ENCODE data around the gene UNC93B1. TPM values are rescaled to one million over a fixed set of nuclear protein-coding genes. Genes with fewer than 3 reads are reported as not detected.

The UNC93B1 gene
- polyA plus RNA-seq, 2 of the 4 experiments (the other 2 are of a cell fraction) = 49.4 to 51.2 TPM

DNA sequence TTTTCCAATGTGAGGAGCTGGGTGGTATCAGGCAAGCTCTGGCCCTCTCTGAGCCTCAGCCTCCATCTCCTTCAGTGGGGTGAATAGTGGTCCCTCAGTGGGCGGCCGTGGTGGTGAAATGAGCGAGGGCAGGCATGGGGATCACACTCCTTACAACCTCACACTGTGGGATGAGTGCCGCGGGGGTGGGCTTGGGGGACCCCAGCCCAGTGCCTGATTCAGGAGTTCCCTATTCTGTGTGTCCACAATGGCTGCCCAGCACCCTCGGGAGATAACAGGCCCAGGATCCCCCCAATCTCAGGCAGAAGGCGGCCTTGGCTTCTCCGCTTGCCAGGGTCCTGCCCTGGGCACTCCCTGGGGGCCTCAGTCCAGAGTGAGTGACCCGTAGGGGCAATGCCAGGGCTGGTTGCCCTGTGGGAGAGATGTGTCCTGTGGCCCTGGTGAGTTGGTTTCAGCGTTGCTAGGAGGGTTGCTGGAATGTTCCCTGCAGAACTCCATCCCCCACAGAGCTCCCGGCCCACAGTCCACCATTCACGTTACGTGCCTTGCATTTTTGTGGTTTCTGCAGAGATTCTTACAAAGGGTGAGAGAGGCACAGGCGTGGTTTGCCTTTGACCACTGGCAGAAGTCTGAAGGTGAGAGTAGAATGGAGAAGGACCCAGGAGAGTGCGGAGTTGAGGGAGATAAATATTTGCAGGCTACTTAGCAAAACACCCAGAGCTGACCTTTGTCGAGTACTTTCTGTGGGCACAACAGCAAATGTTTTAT is 9.1 kb upstream of the UNC93B1 start (continued):
- TF ChIP-seq RNF2 (IDR thresholded peaks at IDR 0.05; ENCODE audit: borderline replicate concordance, low read depth) (no peak), JUN (IDR thresholded peaks at IDR 0.05) (peak; percentile 61 to 68; a peak in 2 of 5 replicates), CHD2 (IDR thresholded peaks at IDR 0.05; ENCODE audit: low read length, partially characterized antibody) (peak; percentile 50), EHMT2 (IDR thresholded peaks at IDR 0.05; ENCODE audit: low read depth) (no peak), RARB (CRISPR knock-in tag; IDR thresholded peaks at IDR 0.05) (peak; percentile 81; the same call in 1 of the 2 replicates), TP53 (CRISPR knock-in tag; IDR thresholded peaks at IDR 0.05) (peak; percentile 31; the same call in 1 of the 2 replicates), HMGXB4 (CRISPR knock-in tag; IDR thresholded peaks at IDR 0.05; ENCODE audit: borderline replicate concordance) (peak; percentile 4; the same call in 1 of the 2 replicates), ZNF302 (CRISPR knock-in tag; IDR thresholded peaks at IDR 0.05) (no peak), HOXB13 (CRISPR knock-in tag; IDR thresholded peaks at IDR 0.05; ENCODE audit: low read depth) (peak; percentile 89), ZFP36 (IDR thresholded peaks at IDR 0.05; ENCODE audit: borderline replicate concordance, partially characterized antibody) (peak; percentile 81), KDM1A (IDR thresholded peaks at IDR 0.05; ENCODE audit: low read depth) (no peak), NFE2L2 (conservative IDR thresholded peaks at IDR 0.05; ENCODE audit: low read length) (0 out of 2 replicates have a peak, but pooled peaks have one; percentile 4), MAFK (IDR thresholded peaks at IDR 0.05; ENCODE audit: partially characterized antibody) (peak; percentile 1), FOXS1 (CRISPR knock-in tag; IDR thresholded peaks at IDR 0.05) (peak; percentile 66; the same call in 1 of the 2 replicates), PHF8 (IDR thresholded peaks at IDR 0.05; ENCODE audit: borderline replicate concordance, low read depth) (no peak), JUNB (IDR thresholded peaks at IDR 0.05) (no peak; the same call in 1 of the 2 replicates), CBX8 (IDR thresholded peaks at IDR 0.05) (no peak), ESRRA (IDR thresholded peaks at IDR 0.05; ENCODE audit: borderline replicate concordance, low read length) (peak; percentile 40), HES2 (IDR thresholded peaks at IDR 0.05) (no peak), GATA3 (IDR thresholded peaks at IDR 0.05; ENCODE audit: borderline replicate concordance) (peak; percentile 91), KDM5A (IDR thresholded peaks at IDR 0.05) (no peak), HOXA7 (CRISPR knock-in tag; IDR thresholded peaks at IDR 0.05) (0 out of 2 replicates have a peak, but pooled peaks have one; percentile 19), CBX2 (IDR thresholded peaks at IDR 0.05; ENCODE audit: borderline replicate concordance, low read depth) (no peak), SREBF2 (IDR thresholded peaks at IDR 0.05) (no peak), MYC (IDR thresholded peaks at IDR 0.05; ENCODE audit: borderline replicate concordance, low read length) (peak; percentile 78), FOSL2 (IDR thresholded peaks at IDR 0.05) (no peak), FOSL2 (CRISPR knock-in tag; IDR thresholded peaks at IDR 0.05) (peak; percentile 50), CTCF (IDR thresholded peaks at IDR 0.05) (no peak), HEYL (CRISPR knock-in tag; IDR thresholded peaks at IDR 0.05) (peak; percentile 15), CEBPB (IDR thresholded peaks at IDR 0.05) (no peak; a peak in 2 of 4 replicates)
- TF ChIP-seq, protein P1, sequence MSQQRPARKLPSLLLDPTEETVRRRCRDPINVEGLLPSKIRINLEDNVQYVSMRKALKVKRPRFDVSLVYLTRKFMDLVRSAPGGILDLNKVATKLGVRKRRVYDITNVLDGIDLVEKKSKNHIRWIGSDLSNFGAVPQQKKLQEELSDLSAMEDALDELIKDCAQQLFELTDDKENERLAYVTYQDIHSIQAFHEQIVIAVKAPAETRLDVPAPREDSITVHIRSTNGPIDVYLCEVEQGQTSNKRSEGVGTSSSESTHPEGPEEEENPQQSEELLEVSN (IDR thresholded peaks at IDR 0.05; ENCODE audit: borderline replicate concordance, low read depth) = peak; percentile 63; the same call in 1 of the 2 replicates
- TF ChIP-seq, protein P2, sequence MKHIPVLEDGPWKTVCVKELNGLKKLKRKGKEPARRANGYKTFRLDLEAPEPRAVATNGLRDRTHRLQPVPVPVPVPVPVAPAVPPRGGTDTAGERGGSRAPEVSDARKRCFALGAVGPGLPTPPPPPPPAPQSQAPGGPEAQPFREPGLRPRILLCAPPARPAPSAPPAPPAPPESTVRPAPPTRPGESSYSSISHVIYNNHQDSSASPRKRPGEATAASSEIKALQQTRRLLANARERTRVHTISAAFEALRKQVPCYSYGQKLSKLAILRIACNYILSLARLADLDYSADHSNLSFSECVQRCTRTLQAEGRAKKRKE (CRISPR knock-in tag; IDR thresholded peaks at IDR 0.05; ENCODE audit: low read depth) = no peak; the same call in 1 of the 2 replicates
- TF ChIP-seq, protein P3, sequence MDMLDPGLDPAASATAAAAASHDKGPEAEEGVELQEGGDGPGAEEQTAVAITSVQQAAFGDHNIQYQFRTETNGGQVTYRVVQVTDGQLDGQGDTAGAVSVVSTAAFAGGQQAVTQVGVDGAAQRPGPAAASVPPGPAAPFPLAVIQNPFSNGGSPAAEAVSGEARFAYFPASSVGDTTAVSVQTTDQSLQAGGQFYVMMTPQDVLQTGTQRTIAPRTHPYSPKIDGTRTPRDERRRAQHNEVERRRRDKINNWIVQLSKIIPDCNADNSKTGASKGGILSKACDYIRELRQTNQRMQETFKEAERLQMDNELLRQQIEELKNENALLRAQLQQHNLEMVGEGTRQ (IDR thresholded peaks at IDR 0.05) = no peak
- TF ChIP-seq, protein P4, sequence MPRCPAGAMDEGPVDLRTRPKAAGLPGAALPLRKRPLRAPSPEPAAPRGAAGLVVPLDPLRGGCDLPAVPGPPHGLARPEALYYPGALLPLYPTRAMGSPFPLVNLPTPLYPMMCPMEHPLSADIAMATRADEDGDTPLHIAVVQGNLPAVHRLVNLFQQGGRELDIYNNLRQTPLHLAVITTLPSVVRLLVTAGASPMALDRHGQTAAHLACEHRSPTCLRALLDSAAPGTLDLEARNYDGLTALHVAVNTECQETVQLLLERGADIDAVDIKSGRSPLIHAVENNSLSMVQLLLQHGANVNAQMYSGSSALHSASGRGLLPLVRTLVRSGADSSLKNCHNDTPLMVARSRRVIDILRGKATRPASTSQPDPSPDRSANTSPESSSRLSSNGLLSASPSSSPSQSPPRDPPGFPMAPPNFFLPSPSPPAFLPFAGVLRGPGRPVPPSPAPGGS (IDR thresholded peaks at IDR 0.05) = peak; percentile 75; the same call in 1 of the 3 replicates

Data from A549 (cell line).